NOMO-1 treated with DMSO at 0.1 percent for 48 hours (cell line): ENCODE measurements around the gene TRPM7.

Source experiments
- DNase-seq: peaks from one replicate; lab custom pipeline; 2025; ENCODE audit not compliant: unreplicated experiment; lab: John Stamatoyannopoulos, UW

The TRPM7 gene

GRCh38 chr15:50573842-50574241, 112.8 kb downstream of the TRPM7 start:
- peak; percentile 2 for DNase-seq

GRCh38 chr15:50563756-50564155, 122.8 kb downstream of the TRPM7 start:
- no peak for DNase-seq

- DNase-seq, result no peak
Observed at GRCh38 chr15:50562735-50563640, 123.6 kb downstream of the TRPM7 start.

GRCh38 chr15:50558012-50558411, 128.6 kb downstream of the TRPM7 start:
- DNase-seq, result no peak

GRCh38 chr15:50556642-50557371, 129.8 kb downstream of the TRPM7 start:
- DNase-seq, result no peak

- DNase-seq, result no peak
Observed at GRCh38 chr15:50552238-50552637, 134.4 kb downstream of the TRPM7 start.

- no peak for DNase-seq
Observed at GRCh38 chr15:50549326-50549725, 137.3 kb downstream of the TRPM7 start.

- DNase-seq, result no peak
Observed at GRCh38 chr15:50546566-50546965, 140.0 kb downstream of the TRPM7 start, which contains the start of gene USP50. Gene USP50 (minus strand): TSS chr15:50546666. CDS start chr15:50546525, 141 bp downstream.

GRCh38 chr15:50544368-50544767, 142.2 kb downstream of the TRPM7 start:
- no peak for DNase-seq

- no peak for DNase-seq
Observed at GRCh38 chr15:50543556-50543955, 143.0 kb downstream of the TRPM7 start.

- no peak for DNase-seq
Observed at GRCh38 chr15:50542887-50543210, 143.7 kb downstream of the TRPM7 start.

GRCh38 chr15:50531766-50532165, 154.8 kb downstream of the TRPM7 start:
- DNase-seq, result no peak

GRCh38 chr15:50531163-50531562, 155.4 kb downstream of the TRPM7 start:
- DNase-seq, result no peak

GRCh38 chr15:50523851-50524251, 162.7 kb downstream of the TRPM7 start:
- DNase-seq, result no peak

- DNase-seq, result no peak
Observed at GRCh38 chr15:50519740-50520425, 166.7 kb downstream of the TRPM7 start.

GRCh38 chr15:50513001-50513400, 173.6 kb downstream of the TRPM7 start:
- DNase-seq, result no peak
